OCI-M2 (cell line): ENCODE results near the gene DGCR6L.
"Not testable (repeated sequence)": the region's sequence is repeated elsewhere in the genome, so short reads cannot be mapped to it uniquely, and the experiment has no call there.

Experiments used
- DNase-seq: peaks from one replicate; lab custom pipeline; 2025; ENCODE audit not compliant: unreplicated experiment; lab: John Stamatoyannopoulos, UW

Gene DGCR6L

GRCh38 chr22:20292108-20292507, 27.8 kb downstream of the DGCR6L start:
- no peak for DNase-seq

- no peak for DNase-seq
These were observed 28.2 kb downstream of the DGCR6L start for GRCh38 chr22:20291604-20292063.

GRCh38 chr22:20291249-20291586, 28.6 kb downstream of the DGCR6L start:
- no peak for DNase-seq

- no peak for DNase-seq
These were observed 29.1 kb downstream of the DGCR6L start for GRCh38 chr22:20290578-20291248.

GRCh38 chr22:20290045-20290392, 29.8 kb downstream of the DGCR6L start:
- DNase-seq: no peak

- DNase-seq: not testable (repeated sequence)
These were observed 30.4 kb downstream of the DGCR6L start for GRCh38 chr22:20289182-20290044.

- DNase-seq: not testable (repeated sequence)
These were observed 33.0 kb downstream of the DGCR6L start for GRCh38 chr22:20286784-20287423.

- DNase-seq: not testable (repeated sequence)
These were observed 33.6 kb downstream of the DGCR6L start for GRCh38 chr22:20286312-20286660.

GRCh38 chr22:20285473-20286311, 34.2 kb downstream of the DGCR6L start:
- not testable (repeated sequence) for DNase-seq

- DNase-seq: no peak
These were observed 35.3 kb downstream of the DGCR6L start for GRCh38 chr22:20284471-20285086.

- no peak for DNase-seq
These were observed 36.2 kb downstream of the DGCR6L start for GRCh38 chr22:20283674-20284066.

- no peak for DNase-seq
These were observed 36.8 kb downstream of the DGCR6L start for GRCh38 chr22:20282901-20283673.

- DNase-seq: no peak
These were observed 38.0 kb downstream of the DGCR6L start for GRCh38 chr22:20281891-20282290.

- DNase-seq: not testable (repeated sequence)
These were observed 38.4 kb downstream of the DGCR6L start for GRCh38 chr22:20281473-20281872.

GRCh38 chr22:20280866-20281265, 39.0 kb downstream of the DGCR6L start:
- no peak for DNase-seq

GRCh38 chr22:20280163-20280562, 39.7 kb downstream of the DGCR6L start:
- not testable (repeated sequence) for DNase-seq

GRCh38 chr22:20279662-20280134, 40.2 kb downstream of the DGCR6L start:
- DNase-seq: no peak

GRCh38 chr22:20278726-20279490, 41.0 kb downstream of the DGCR6L start:
- not testable (repeated sequence) for DNase-seq
